Cardiac muscle cell (in vitro differentiated cells and primary cell): ENCODE measurements around the gene RBM24. TPM values are rescaled to one million over a fixed set of nuclear protein-coding genes. Genes with fewer than 3 reads are reported as not detected.

ENCODE experiments used
- DNase-seq, 2 donors: peaks; one replicate each; pipeline versions ENCODE4 v3.0.0 to v3.0.0-alpha.2; 2010 to 2017; ENCODE audit warnings: low read depth in 1 of 2, low spot score in 1 of 2
- H3K27ac ChIP-seq: fragments of 200-600 bp; sonication (generic); 2 replicates; pipeline ENCODE4 v1.5.1; 2016
- H3K27me3 ChIP-seq: fragments of 200-600 bp; sonication (generic); 2 replicates; pipeline ENCODE4 v1.6.0; 2016; ENCODE audit warnings: control low read depth
- H3K36me3 ChIP-seq: fragments of 200-600 bp; sonication (generic); 2 replicates; pipeline ENCODE4 v1.5.1; 2016; ENCODE audit warnings: control low read depth
- H3K4me1 ChIP-seq: fragments of 200-600 bp; sonication (generic); 2 replicates; pipeline ENCODE4 v1.8.1; 2017; ENCODE audit warnings: low read depth, mild to moderate bottlenecking, mixed run types
- H3K4me3 ChIP-seq: fragments of 200-600 bp; sonication (generic); 2 replicates; pipeline ENCODE4 v1.5.1; 2016; ENCODE audit warnings: mild to moderate bottlenecking
- H3K9me3 ChIP-seq: fragments of 200-600 bp; sonication (generic); 2 replicates; pipeline ENCODE4 v1.5.1; 2017; ENCODE audit warnings: low read depth, mild to moderate bottlenecking, control low read depth
- CTCF ChIP-seq: IDR thresholded peaks from 2 replicates; pipeline ENCODE4 v1.5.1; 2012; ENCODE audit warnings: low read depth, mild to moderate bottlenecking, low read length
- polyA plus RNA-seq: library from polyadenylated mRNA; unstranded; fragments of >200 nt; fragmentation: Nextera tagmentation; extraction: Ambion mirVana; gene quantifications from 2 replicates; pipeline ENCODE4 v1.2.1, GENCODE V29; 2016
- total RNA-seq: library from RNA; depleted of rRNA; stranded (reverse); fragments of >200 nt; gene quantifications from 2 replicates; pipeline ENCODE4 v1.2.3, GENCODE V29; 2016

The RBM24 gene
- total and polyA plus RNA-seq, 2 experiments from 2014 or later = 190 to 316 TPM

DNA sequence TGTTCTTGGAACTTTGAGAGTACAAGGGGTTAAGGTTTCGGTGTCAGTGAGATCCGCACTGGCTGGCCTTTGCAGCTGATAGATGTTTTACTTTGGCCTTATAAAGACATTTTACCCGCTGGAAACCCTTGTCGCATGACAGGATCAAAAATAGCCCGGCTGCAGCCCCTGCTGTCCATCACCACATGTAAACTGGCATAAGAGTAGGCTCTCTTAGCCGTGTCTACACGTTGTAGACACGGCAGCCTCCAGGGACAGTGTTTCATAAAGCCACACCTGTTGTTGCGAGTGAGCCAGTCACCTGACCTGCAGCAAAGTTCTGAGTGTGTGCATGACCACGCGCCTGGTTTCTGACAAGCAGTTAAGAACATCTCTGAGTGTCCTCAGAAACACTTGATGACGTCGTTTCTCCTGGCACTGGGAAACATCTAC is 8.5 kb downstream of the RBM24 start:
- H3K36me3 ChIP-seq = peaks cover 83% of the 10 kb centered on the region
- peak overlapping the region; percentile 99 for H3K27ac ChIP-seq
- H3K4me3 ChIP-seq = peak overlapping the region; percentile 97

DNA sequence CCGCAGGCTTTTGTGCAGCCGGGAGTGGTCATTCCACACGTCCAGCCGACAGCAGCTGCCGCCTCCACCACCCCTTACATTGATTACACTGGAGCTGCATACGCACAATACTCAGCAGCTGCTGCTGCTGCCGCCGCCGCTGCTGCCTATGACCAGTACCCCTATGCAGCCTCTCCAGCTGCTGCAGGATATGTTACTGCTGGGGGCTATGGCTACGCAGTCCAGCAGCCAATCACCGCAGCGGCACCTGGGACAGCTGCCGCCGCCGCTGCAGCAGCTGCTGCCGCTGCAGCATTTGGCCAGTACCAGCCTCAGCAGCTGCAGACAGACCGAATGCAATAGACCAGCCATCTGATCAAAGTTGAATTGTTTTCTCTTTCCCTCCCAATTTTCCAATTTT is 10.6 kb downstream of the RBM24 start:
- peaks cover 64% of the 10 kb centered on the region for H3K36me3 ChIP-seq
- no peak for TF ChIP-seq CTCF
- H3K27me3 ChIP-seq = no peaks in the 10 kb centered on the region
- H3K4me1 ChIP-seq = peaks cover 59% of the 10 kb centered on the region
- H3K4me3 ChIP-seq = no peak overlapping the region
- H3K27ac ChIP-seq = peak overlapping the region; percentile 99
- no peaks in the 10 kb centered on the region for H3K9me3 ChIP-seq
- no peak for DNase-seq

More for the DNA sequence above, 8.5 kb downstream of the RBM24 start:
- TF ChIP-seq CTCF = no peak
- no peaks in the 10 kb centered on the region for H3K27me3 ChIP-seq
- peak; percentile 20 to 95 for DNase-seq
- no peaks in the 10 kb centered on the region for H3K9me3 ChIP-seq
- peaks cover 66% of the 10 kb centered on the region for H3K4me1 ChIP-seq

DNA sequence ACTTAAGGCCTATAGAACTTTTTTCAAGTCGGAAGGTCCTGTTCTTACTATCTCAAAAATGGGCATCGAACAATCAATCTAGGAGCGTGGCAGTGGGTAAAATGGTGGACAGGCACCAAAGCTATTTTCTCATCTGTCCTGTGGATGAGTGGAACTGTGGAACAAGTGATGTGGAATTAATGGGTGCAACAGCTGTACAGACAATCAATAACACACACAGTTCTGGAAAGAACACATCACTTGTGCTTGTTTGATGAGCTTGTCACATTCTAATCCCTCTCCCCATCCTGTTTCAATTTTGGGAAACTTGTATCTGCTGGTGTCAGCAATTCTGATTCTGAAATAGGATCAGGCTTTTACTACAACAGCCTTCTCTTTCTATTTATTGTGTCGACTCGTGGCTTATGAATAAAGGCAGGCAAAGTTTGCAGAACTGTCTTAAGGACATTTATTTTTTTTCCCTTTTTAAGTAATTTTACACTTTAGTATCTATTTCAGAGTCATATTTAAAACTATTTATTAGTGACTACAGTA is 11.5 kb downstream of the RBM24 start:
- Histone ChIP-seq H3K4me3 (no peak overlapping the region), H3K36me3 (peaks cover 55% of the 10 kb centered on the region), H3K27me3 (no peaks in the 10 kb centered on the region), H3K27ac (peak overlapping the region; percentile 99), H3K4me1 (peaks cover 59% of the 10 kb centered on the region), H3K9me3 (no peaks in the 10 kb centered on the region)
- no peak for DNase-seq
- no peak for TF ChIP-seq CTCF

DNA sequence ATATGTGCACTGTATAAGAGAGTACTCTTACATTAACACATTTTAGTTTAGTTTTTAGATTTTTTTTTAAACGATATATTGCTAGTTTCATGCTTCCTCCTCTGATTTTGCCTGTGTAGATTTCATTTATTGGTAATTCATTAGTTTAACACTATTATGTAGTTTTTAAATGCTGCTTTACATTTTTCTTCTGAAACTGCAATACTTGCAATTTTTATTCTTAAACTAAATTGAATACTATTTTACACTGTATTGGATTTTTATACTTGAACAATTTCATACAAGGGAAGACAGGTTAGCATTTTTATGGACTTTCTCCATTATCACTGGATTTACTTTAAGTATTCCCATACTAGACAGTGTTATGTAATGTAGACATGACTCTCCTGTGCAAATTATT is 12.2 kb downstream of the RBM24 start:
- Histone ChIP-seq H3K4me1 (peaks cover 58% of the 10 kb centered on the region), H3K27me3 (no peaks in the 10 kb centered on the region), H3K4me3 (no peak overlapping the region), H3K27ac (peak overlapping the region; percentile 99), H3K36me3 (peaks cover 48% of the 10 kb centered on the region), H3K9me3 (no peaks in the 10 kb centered on the region)
- no peak for TF ChIP-seq CTCF
- no peak for DNase-seq

DNA sequence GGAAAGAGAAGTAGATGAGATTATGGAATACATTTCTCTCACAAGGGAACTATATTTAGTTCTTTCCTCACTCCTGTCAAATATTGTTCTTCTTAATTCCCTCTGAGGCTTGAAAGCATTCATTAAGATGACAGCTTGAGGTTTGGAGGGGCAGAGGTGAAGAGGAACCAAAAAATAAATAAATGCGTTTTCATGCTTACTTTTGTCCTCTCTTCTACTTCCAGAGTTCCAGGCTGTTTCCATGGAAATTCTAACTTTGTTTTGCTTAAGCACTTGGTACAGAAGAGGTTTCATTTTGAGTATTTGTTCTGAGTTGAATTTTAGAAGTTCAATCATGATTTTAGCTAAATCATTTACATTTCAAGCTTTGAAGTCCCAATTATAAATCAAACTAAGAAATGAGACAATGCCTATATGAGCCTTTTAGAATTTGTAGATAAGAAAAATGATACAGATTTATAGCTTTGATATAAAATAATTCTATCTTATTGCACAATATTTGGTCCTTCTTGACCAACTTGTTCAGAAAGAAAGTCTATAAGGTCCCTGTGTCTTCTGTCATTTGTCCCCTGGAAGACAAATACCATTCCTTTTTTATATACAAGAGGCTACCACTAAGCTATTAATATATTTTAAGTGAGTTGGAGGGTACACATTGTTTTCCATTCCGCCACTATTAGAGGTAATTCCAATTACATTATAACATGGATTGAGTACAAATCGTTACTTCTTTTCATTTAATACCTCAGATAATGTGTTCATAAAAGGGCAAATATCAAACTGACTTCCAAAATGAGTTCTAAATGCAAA is 16.3 kb downstream of the RBM24 start:
- Histone ChIP-seq H3K4me1 (peaks cover 35% of the 10 kb centered on the region), H3K36me3 (peaks cover 22% of the 10 kb centered on the region), H3K27me3 (no peaks in the 10 kb centered on the region), H3K4me3 (no peak overlapping the region), H3K9me3 (no peaks in the 10 kb centered on the region), H3K27ac (peak overlapping the region; percentile 66)
- TF ChIP-seq CTCF = no peak
- peak in 1 of 2 donors; percentile 9 for DNase-seq
